Small intestine (tissue), 7 donors: ENCODE measurements around the gene SORCS2. TPM values are rescaled to one million over a fixed set of nuclear protein-coding genes. Genes with fewer than 3 reads are reported as not detected.

Experiments used
- DNase-seq, 2 donors: peaks; one replicate each; pipeline versions ENCODE4 v3.0.0 to v3.0.0-alpha.2; 2013
- FAIRE-seq: peaks from 2 replicates; lab custom pipeline; 2012; peaks lifted over from hg19 to GRCh38; lab: Jason Lieb, UNC
- H3K27ac ChIP-seq, 3 donors: one replicate each; pipeline ENCODE4 v1.5.1; 2013; ENCODE audit warnings: low read length in 2 of 3, mild to moderate bottlenecking in 2 of 3, control low read depth in 1 of 3, inconsistent platforms in 1 of 3, low read depth in 1 of 3, moderate library complexity in 1 of 3
- H3K27me3 ChIP-seq, 3 donors: one replicate each; pipeline ENCODE4 v1.6.1; 2013; ENCODE audit warnings: low read length in 3 of 3, inconsistent platforms in 1 of 3; ENCODE audit not compliant: control insufficient read depth in 3 of 3, insufficient read depth in 3 of 3
- H3K36me3 ChIP-seq, 3 donors: one replicate each; pipeline ENCODE4 v1.6.1; 2013; ENCODE audit warnings: low read length in 3 of 3, inconsistent platforms in 1 of 3, low read depth in 1 of 3, mild to moderate bottlenecking in 1 of 3, moderate library complexity in 1 of 3; ENCODE audit not compliant: control insufficient read depth in 3 of 3, insufficient read depth in 2 of 3
- H3K4me1 ChIP-seq, 3 donors: one replicate each; pipeline ENCODE4 v1.6.1; 2013; ENCODE audit warnings: low read length in 2 of 3, inconsistent platforms in 1 of 3, low read depth in 1 of 3, mild to moderate bottlenecking in 1 of 3, moderate library complexity in 1 of 3; ENCODE audit not compliant: control insufficient read depth in 3 of 3, insufficient read depth in 2 of 3
- H3K4me3 ChIP-seq, 3 donors: one replicate each; pipeline ENCODE4 v1.5.1; 2013; ENCODE audit warnings: low read length in 3 of 3, control low read depth in 1 of 3, inconsistent platforms in 1 of 3, low read depth in 1 of 3, mild to moderate bottlenecking in 1 of 3, moderate library complexity in 1 of 3
- H3K9me3 ChIP-seq, 2 donors: one replicate each; pipeline ENCODE4 v1.6.1; 2013; ENCODE audit warnings: low read depth in 1 of 2, low read length in 1 of 2; ENCODE audit not compliant: control insufficient read depth in 2 of 2, insufficient read depth in 1 of 2
- WGBS, 3 donors: extraction: QIAGEN DNeasy Blood & Tissue Kit; methylation state at CpG; one replicate each; pipeline ENCODE4 v1.1.7; 2013; 5-methylcytosine and 5-hydroxymethylcytosine counted together
- polyA plus RNA-seq, 4 donors: library from polyadenylated mRNA; stranded (reverse) in 3 of 4; unstranded in 1 of 4; fragments of 200-250 nt in 3 of 4; fragments of 120-200 nt in 1 of 4; gene quantifications; one replicate each; pipeline versions ENCODE4 v1.2.1 to v1.2.3, GENCODE V29; 2013
- donor health status: healthy with polysubstance abuse.
- donor health status: control.
- donor health status: control.
- donor health status: Bipolar disorder and iron deficiency.
- donor health status: healthy.

Gene SORCS2
- polyA plus RNA-seq, 4 donors = 0.63 to 3.3 (median 2.2) TPM; not detected in 1

DNA sequence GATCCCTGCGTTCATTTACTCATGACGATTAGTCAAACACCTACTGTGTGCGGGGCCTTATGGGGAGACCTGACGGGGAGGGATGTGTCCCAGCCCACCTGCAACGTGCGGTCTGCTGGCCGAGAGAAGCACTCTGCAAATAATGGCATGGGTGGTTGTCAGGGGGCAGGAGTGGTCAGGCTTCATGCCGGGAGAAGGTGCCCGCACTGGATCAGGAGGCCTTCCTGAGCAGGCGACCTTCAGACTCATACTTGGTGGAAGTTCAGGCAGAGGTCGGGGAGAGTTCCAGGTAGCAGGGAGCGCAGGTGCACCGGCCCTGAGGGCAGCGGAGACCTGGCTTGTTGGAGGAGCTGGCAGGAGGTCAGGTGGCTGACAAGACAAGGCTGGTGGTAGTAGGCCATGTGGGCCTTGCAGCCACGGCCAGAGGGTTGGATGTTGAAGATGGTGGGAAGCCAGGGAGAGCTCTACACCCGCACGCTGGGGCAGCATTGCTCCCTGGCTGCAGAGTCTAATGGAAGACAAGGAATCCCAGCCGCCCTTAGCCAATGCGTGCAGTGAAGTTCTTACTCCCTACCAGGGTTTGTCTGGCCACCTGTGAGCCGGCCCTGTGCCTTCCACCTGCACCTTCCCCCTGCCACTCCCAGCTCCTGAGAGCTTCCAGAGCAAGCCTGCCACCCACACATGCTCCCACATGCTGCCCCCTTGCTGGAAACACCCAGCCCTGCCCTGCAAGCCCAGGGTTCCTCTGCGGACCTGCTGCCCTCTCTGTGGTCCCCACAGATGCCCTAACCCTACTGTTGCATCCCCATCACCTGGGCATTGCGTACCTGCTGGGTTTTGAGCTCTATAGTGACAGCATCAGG is 145.1 kb downstream of the SORCS2 start:
- Histone ChIP-seq H3K9me3 (peaks cover 0 to 2% of the 10 kb centered on the region in 2 donors), H3K27me3 (no peaks in the 10 kb centered on the region), H3K27ac (no peak overlapping the region), H3K4me1 (no peaks in the 10 kb centered on the region), H3K36me3 (no peaks in the 10 kb centered on the region), H3K4me3 (no peak overlapping the region)
- 60 to 73% (median 69%) methylated on average over 22 of the region's 22 CpGs for WGBS, 3 donors
- no peak for FAIRE-seq
- no peak for DNase-seq

DNA sequence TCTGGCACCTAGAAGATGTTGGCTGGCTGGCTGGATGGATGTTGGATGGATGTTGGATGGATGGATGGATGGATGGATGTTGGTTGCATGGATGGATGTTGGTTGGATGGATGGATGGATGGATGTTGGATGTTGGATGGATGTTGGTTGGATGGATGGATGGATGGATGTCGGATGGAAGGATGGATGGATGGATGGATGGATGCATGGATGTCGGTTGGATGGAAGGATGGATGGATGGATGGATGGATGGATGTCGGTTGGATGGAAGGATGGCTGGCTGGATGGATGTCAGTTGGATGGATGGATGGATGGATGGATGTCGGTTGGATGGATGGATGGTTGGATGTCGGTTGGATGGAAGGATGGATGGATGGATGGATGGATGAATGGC is 145.7 kb downstream of the SORCS2 start:
- H3K27me3 ChIP-seq = no peaks in the 10 kb centered on the region
- H3K4me3 ChIP-seq = no peak overlapping the region
- H3K4me1 ChIP-seq = no peaks in the 10 kb centered on the region
- no peak for FAIRE-seq
- 84 to 94% (median 93%) methylated on average over 5 of the region's 5 CpGs for WGBS, 3 donors
- no peak overlapping the region for H3K27ac ChIP-seq
- no peak for DNase-seq
- H3K36me3 ChIP-seq = no peaks in the 10 kb centered on the region
- peaks cover 0 to 2% of the 10 kb centered on the region in 2 donors for H3K9me3 ChIP-seq

DNA sequence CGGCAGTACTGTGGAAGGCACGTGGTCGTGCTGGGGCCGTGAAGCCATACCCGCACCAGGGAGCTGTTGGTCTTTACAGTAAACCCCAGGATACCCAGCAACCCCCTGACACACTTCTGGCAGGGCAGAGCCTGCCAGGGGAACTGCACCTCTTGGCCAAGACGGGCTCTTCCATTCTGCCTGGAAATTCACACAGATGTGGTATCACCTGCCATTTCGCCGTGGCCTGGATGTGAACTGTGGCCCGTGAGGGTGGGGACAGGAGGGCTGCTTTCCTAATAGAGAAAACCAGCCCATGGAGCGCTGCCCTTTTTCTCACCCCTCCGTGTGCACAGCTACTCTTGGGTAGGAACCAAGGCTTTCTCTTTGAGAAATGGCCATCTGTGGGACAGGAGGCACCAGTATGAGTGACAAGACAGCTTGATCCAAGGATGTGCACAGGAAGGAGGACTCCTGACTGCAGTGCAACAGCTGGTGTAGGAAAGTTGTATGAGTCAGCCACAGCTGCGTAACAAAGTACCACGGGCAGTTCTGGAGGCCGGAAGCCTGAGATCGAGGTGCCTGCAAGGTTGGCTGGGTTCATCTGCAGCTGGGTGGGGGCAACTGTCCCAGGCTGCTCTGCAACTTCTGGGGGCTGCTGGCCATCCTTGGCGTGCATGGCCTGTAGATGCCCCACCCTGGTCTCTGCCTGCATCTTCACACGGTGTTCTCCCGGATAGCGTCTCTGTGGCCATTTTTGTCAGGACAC is 146.7 kb downstream of the SORCS2 start:
- Histone ChIP-seq H3K27ac (no peak overlapping the region), H3K27me3 (no peaks in the 10 kb centered on the region), H3K9me3 (peaks cover 0 to 2% of the 10 kb centered on the region in 2 donors), H3K36me3 (no peaks in the 10 kb centered on the region), H3K4me1 (no peaks in the 10 kb centered on the region), H3K4me3 (no peak overlapping the region)
- DNase-seq = no peak
- WGBS, 3 donors = 91 to 94% (median 92%) methylated on average over 19 of the region's 19 CpGs
- FAIRE-seq = no peak

GRCh38 chr4:7339751-7340552 is 147.6 kb downstream of the SORCS2 start:
- Histone ChIP-seq H3K27ac (no peak overlapping the region), H3K9me3 (peaks cover 0 to 2% of the 10 kb centered on the region in 2 donors), H3K4me3 (no peak overlapping the region), H3K4me1 (no peaks in the 10 kb centered on the region), H3K27me3 (no peaks in the 10 kb centered on the region), H3K36me3 (no peaks in the 10 kb centered on the region)
- DNase-seq (no peak), FAIRE-seq (no peak)
- 83 to 89% (median 89%) methylated on average over 15 of the region's 15 CpGs for WGBS, 3 donors

GRCh38 chr4:7340553-7341433 is 148.5 kb downstream of the SORCS2 start:
- FAIRE-seq (no peak), DNase-seq (no peak)
- no peaks in the 10 kb centered on the region for H3K36me3 ChIP-seq
- WGBS, 3 donors = 74 to 85% (median 75%) methylated on average over 17 of the region's 17 CpGs
- no peak overlapping the region for H3K4me3 ChIP-seq
- no peaks in the 10 kb centered on the region for H3K4me1 ChIP-seq
- H3K27ac ChIP-seq = no peak overlapping the region
- no peaks in the 10 kb centered on the region for H3K27me3 ChIP-seq
- peaks cover 0 to 2% of the 10 kb centered on the region in 2 donors for H3K9me3 ChIP-seq

DNA sequence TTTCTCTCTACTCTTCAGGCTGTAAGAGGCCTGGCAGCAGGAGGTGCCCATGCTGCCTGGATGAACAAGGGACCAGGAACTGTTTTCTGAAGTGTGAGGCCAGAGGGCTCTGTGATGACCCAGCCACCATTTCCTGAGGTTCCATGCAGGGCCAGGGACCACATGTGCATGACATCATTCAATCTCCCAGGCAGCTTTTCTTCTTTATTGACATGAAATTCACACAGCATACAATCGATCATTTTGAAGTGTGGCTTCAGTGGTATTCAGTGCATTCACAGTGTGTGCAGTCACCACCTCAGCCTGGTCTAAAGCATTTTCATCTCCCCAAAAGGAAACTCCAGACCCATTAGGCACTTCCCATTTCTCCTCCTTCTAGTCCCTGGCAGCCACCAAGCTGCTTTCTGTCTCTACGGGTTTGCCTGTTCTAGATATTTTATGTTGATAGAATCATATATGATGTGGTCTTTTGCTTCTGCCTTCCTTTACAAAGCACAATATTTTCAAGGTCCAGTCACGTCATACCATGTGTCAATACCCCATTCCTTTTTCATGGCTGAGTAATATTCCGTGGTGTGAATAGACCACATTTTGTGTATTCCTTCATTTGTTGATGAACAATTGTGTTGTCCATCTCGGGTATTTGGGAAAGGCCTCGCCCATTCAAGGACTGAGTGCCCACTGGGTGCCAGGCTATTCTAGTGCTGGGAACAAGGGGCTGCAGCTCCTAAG is 149.3 kb downstream of the SORCS2 start:
- Histone ChIP-seq H3K4me3 (no peak overlapping the region), H3K4me1 (no peaks in the 10 kb centered on the region), H3K27ac (no peak overlapping the region), H3K9me3 (peaks cover 0 to 2% of the 10 kb centered on the region in 2 donors), H3K27me3 (no peaks in the 10 kb centered on the region), H3K36me3 (no peaks in the 10 kb centered on the region)
- FAIRE-seq = no peak
- DNase-seq = no peak
- 80 to 82% (median 81%) methylated on average over 6 of the region's 6 CpGs for WGBS, 3 donors

GRCh38 chr4:7342223-7343080 is 150.1 kb downstream of the SORCS2 start:
- no peaks in the 10 kb centered on the region for H3K27me3 ChIP-seq
- no peak for FAIRE-seq
- 88 to 90% (median 89%) methylated on average over 21 of the region's 21 CpGs for WGBS, 3 donors
- H3K4me3 ChIP-seq = no peak overlapping the region
- no peaks in the 10 kb centered on the region for H3K36me3 ChIP-seq
- H3K9me3 ChIP-seq = peaks cover 0 to 7% of the 10 kb centered on the region in 2 donors
- no peak overlapping the region for H3K27ac ChIP-seq
- no peak for DNase-seq
- no peaks in the 10 kb centered on the region for H3K4me1 ChIP-seq
